ENCODE data around the gene TSPAN6. TPM values are rescaled to one million over a fixed set of nuclear protein-coding genes. Genes with fewer than 3 reads are reported as not detected.

TSPAN6 gene
- total RNA-seq, 1 experiment from 2014 or later: 40.8 TPM

GRCh38 chrX:100648458-100649417, 12.1 kb upstream of the TSPAN6 start:
- DNase-seq (ENCODE audit: extremely low read depth, low read depth): no peak

- no peak for DNase-seq (ENCODE audit: extremely low read depth, low read depth)
Observed at GRCh38 chrX:100647739-100648138, 11.1 kb upstream of the TSPAN6 start.

- no peak for DNase-seq (ENCODE audit: extremely low read depth, low read depth)
Observed at GRCh38 chrX:100647095-100647494, 10.5 kb upstream of the TSPAN6 start.

GRCh38 chrX:100645106-100645505, 8.5 kb upstream of the TSPAN6 start:
- no peak for DNase-seq (ENCODE audit: extremely low read depth, low read depth)

GRCh38 chrX:100643956-100644860, 7.6 kb upstream of the TSPAN6 start, which contains the start of gene SRPX2:
TSS of gene SRPX2 (plus strand) at chrX:100644199. CDS start at chrX:100646323, 2,124 bp downstream.
- peak; percentile 74 for DNase-seq (ENCODE audit: extremely low read depth, low read depth)

GRCh38 chrX:100643212-100643611, 6.6 kb upstream of the TSPAN6 start:
- DNase-seq (ENCODE audit: extremely low read depth, low read depth): no peak

DNA sequence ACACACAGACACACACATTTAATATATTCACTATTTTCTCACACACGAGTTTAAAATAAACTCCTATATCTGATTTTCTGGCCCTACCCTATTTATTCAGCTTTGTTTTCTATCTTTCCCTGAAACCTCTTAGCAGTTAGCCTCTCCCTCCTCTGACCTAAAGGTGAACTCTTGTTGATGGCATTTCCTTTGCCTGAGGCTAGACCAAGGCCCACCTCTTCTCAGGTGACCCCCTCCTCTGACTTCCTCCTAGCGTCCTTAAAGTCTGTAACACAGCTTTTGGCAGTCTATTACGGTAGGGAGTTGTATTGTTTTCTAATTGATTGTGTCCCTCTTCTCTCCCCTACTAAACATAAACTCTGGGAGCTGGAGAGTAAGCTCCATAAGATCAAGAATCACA, 5.7 kb upstream of the TSPAN6 start:
- DNase-seq (ENCODE audit: extremely low read depth, low read depth): no peak

- DNase-seq (ENCODE audit: extremely low read depth, low read depth): no peak
Observed at GRCh38 chrX:100635989-100636320, 651 bp downstream of the TSPAN6 start.

DNA sequence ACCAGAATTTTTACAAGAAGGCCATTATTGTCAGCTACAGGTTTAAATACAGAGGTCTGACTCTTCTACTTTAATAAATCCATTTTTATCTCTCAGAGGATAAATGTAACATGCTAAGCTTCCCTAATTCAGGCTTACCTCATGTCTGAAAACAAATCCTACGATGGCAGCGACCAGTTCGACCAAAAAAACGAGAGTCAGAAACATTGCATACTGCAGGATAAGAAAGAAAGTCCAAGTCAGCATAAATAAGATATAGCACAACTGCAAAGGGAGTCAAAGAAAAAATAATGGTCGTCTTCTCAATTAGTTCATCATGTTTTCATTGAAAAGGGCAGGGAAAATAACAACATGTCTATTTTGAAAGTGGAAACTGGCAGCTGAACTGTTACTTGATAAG, 1.6 kb downstream of the TSPAN6 start:
- DNase-seq (ENCODE audit: extremely low read depth, low read depth): no peak

- no peak for DNase-seq (ENCODE audit: extremely low read depth, low read depth)
Observed at GRCh38 chrX:100625985-100626491, 10.6 kb downstream of the TSPAN6 start.

- no peak for DNase-seq (ENCODE audit: extremely low read depth, low read depth)
Observed at GRCh38 chrX:100623001-100623400, 13.6 kb downstream of the TSPAN6 start.

DNA sequence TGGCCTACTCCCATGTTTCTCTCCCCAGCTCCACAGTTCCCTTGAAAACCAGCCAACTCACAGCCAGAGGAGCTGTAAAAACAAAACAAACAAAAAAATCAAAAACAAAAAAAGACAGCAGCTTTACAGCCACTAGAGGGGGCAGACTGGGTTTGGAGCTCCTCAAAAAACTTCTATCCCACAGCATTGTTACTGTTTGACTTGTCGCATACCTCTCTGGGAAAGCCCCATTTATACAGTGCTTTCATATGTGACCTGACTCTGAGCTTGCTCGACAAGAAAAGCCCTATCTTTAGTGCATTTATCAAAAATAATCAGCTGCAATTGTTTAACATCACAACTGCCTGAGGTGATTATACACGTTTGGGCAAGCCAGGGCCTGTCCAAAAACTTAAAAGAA, 21.6 kb downstream of the TSPAN6 start:
- DNase-seq (ENCODE audit: extremely low read depth, low read depth): peak; percentile 43

DNA sequence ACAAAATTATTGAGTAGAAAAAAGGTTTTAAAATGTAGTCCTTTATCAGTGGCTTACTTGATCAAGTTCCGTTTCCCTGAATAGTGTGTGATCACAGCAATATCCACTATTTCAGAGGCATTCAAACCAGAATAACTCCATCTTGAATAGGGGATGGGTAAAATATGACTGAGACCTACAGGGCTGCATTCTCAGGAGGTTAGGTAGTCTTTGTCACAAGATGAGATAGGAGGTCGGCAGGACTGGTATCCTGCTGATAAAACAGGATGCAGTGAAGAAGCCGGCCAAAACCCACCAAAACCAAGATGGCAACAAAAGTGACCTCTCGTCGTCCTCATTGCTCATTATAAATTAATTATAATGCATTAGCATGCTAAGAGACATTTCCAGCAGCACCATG, 24.7 kb downstream of the TSPAN6 start:
- no peak for DNase-seq (ENCODE audit: extremely low read depth, low read depth)

GRCh38 chrX:100609591-100609990, 27.0 kb downstream of the TSPAN6 start:
- DNase-seq (ENCODE audit: extremely low read depth, low read depth): no peak

DNA sequence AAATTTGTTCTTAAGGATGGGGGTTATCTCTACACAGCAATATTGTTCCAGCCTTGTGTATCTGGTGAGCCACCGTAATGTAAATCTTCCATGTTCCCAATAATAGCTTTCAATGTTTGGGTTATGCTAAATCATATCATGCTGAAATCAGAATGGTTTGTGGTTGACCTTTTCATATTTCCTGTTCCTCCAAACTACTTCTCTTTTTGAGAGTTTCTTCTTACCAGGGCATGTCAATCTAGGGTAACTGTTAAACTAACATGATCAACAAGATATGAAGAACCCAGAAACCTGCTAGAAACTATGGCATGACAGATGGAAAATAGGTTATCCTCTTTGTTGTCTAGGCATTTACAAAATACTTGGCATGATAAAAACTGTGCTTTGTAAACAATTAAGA, 29.9 kb downstream of the TSPAN6 start:
- no peak for DNase-seq (ENCODE audit: extremely low read depth, low read depth)

- DNase-seq (ENCODE audit: extremely low read depth, low read depth): no peak
Observed at GRCh38 chrX:100600758-100601157, 35.8 kb downstream of the TSPAN6 start.

DNA sequence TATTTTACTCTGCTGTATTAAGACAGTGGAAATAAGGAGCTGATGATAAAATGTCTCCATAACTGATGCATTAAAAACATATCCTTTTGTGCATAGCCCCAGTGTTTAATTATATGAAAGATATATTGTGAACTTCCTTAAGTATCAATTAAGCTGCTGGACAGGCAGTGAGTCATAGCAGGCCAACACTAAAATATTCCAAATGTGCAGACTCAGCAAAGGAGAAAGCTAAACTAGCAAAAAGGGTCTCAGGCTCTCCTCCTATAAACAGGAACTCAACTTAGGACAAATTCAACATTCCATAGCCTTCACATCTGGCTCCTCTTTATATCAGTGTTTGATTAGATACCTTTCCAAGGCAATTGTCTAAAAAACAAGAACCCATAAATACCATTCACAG, 36.3 kb downstream of the TSPAN6 start:
- no peak for DNase-seq (ENCODE audit: extremely low read depth, low read depth)

DNA sequence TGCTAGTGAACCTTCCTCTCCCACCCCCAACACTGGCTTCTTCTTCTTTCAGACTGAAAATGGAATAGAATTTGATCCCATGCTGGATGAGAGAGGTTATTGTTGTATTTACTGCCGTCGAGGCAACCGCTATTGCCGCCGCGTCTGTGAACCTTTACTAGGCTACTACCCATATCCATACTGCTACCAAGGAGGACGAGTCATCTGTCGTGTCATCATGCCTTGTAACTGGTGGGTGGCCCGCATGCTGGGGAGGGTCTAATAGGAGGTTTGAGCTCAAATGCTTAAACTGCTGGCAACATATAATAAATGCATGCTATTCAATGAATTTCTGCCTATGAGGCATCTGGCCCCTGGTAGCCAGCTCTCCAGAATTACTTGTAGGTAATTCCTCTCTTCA, 37.1 kb downstream of the TSPAN6 start:
- no peak for DNase-seq (ENCODE audit: extremely low read depth, low read depth)

GRCh38 chrX:100596601-100597000, 40.0 kb downstream of the TSPAN6 start:
- DNase-seq (ENCODE audit: extremely low read depth, low read depth): no peak

GRCh38 chrX:100593581-100593980, 43.0 kb downstream of the TSPAN6 start:
- DNase-seq (ENCODE audit: extremely low read depth, low read depth): no peak

DNA sequence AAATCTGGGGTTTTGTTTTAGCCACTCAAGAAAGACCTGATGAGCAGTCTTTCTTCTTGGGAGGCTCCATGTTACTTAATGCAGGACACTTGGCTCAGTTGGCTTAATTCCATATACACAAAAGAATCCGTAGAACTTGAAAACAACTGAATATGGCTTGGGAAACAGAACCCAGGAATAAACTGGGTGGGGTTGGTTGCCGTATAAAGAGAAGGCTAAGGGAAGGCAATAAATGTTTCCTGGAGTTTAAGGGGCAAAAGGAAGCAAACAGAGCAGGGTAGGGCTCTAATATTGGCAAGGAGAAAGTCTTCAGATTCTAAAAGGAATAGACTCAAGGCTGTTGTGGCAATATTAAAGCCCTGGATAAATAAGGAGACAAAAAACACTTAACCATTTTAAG, 43.5 kb downstream of the TSPAN6 start:
- no peak for DNase-seq (ENCODE audit: extremely low read depth, low read depth)
